HCT116 (cell line): ENCODE measurements around the gene ZNFX1. TPM values are rescaled to one million over a fixed set of nuclear protein-coding genes. Genes with fewer than 3 reads are reported as not detected.

Experiments
- ATAC-seq: fragments of 200-7000 bp; cut with Tn5 transposase; 2 replicates; pipeline ENCODE4 v1.9.1; 2020; ENCODE audit warnings: mild to moderate bottlenecking, moderate library complexity
- BruUV-seq: library from RNA; stranded (reverse); fragments of 400-500 nt; replicated peaks from 2 replicates; lab custom pipeline; 2021; lab: Mats Ljungman, UMichigan
- CTCF ChIA-PET: fragments of 300-600 bp; sonication (Branson Sonifier 250); formaldehyde crosslinking; loops from one replicate; lab custom pipeline; 2021; ENCODE audit warnings: antibody characterized with exemption; lab: Charles Lee
- POLR2A ChIA-PET: fragments of 300-600, 350-600 bp; sonication (Branson Sonifier 250); formaldehyde crosslinking; loops from one replicate; lab custom pipeline; 2021; ENCODE audit warnings: antibody characterized with exemption; lab: Charles Lee
- RAD21 ChIA-PET, 2 experiments: fragments of 300-600 bp; sonication (Branson Sonifier 250); formaldehyde crosslinking; loops; one replicate each; lab custom pipeline; 2023; ENCODE audit warnings: low total read pairs in 2 of 2; ENCODE audit not compliant: uncharacterized antibody in 2 of 2, unreplicated experiment in 2 of 2, low non-redundant PET in 1 of 2; lab: Charles Lee
- DNase-seq: peaks from one replicate; pipeline ENCODE4 v3.0.0-alpha.2; 2010; ENCODE audit warnings: low read depth, low spot score
- H2AFZ ChIP-seq: fragments of 200-600 bp; shearing (Covaris generic), sonication (generic); 2 replicates; pipeline ENCODE4 v1.6.1; 2017; ENCODE audit warnings: low read depth, mixed run types, mixed read lengths, antibody characterized with exemption, low read length; ENCODE audit not compliant: poor library complexity, severe bottlenecking
- H3K27ac ChIP-seq: 2 replicates; pipeline ENCODE4 v1.5.1; 2012; ENCODE audit warnings: low read depth, low read length
- H3K27me3 ChIP-seq: fragments of 200-600 bp; sonication (generic); 2 replicates; pipeline ENCODE4 v1.6.1; 2016; ENCODE audit warnings: mixed run types, low read length, mixed read lengths; ENCODE audit not compliant: insufficient read depth
- H3K36me3 ChIP-seq, 2 experiments: fragments of 200-500 bp in 1 of 2; fragments of 200-600 bp in 1 of 2; sonication (Bioruptor generic) in 1 of 2; sonication (generic) in 1 of 2; 2 replicates each; pipeline versions ENCODE4 v1.5.1 to v1.6.1; 2014 to 2016; ENCODE audit warnings: low read length in 2 of 2, inconsistent platforms in 1 of 2, mixed read lengths in 1 of 2, mixed run types in 1 of 2; ENCODE audit not compliant: insufficient read depth in 2 of 2, control insufficient read depth in 1 of 2
- H3K4me1 ChIP-seq, 2 experiments: fragments of 200-600 bp in 1 of 2; sonication (generic) in 1 of 2; 2 replicates each; pipeline versions ENCODE4 v1.5.1 to v1.6.1; 2012 to 2017; ENCODE audit warnings: low read length in 2 of 2, inconsistent platforms in 1 of 2, mild to moderate bottlenecking in 1 of 2, mixed read lengths in 1 of 2, mixed run types in 1 of 2, moderate library complexity in 1 of 2; ENCODE audit not compliant: insufficient read depth in 2 of 2, control insufficient read depth in 1 of 2
- H3K4me2 ChIP-seq: fragments of 200-600 bp; sonication (generic); 2 replicates; pipeline ENCODE4 v1.6.1; 2017; ENCODE audit warnings: mixed run types, low read length, mixed read lengths
- H3K4me3 ChIP-seq, 2 experiments: fragments of 200-600 bp in 1 of 2; sonication (generic) in 1 of 2; replicated peaks in 1 of 2; 2 replicates each; pipeline ENCODE4 v1.5.1; 2011 to 2016; ENCODE audit warnings: low read length in 2 of 2, control low read depth in 1 of 2, low read depth in 1 of 2, mild to moderate bottlenecking in 1 of 2, mixed read lengths in 1 of 2, mixed run types in 1 of 2
- H3K79me2 ChIP-seq: fragments of 200-600 bp; sonication (generic); 2 replicates; pipeline ENCODE4 v1.6.1; 2017; ENCODE audit warnings: mild to moderate bottlenecking, mixed run types, low read length, moderate library complexity, mixed read lengths; ENCODE audit not compliant: insufficient read depth
- H3K9ac ChIP-seq: fragments of 200-600 bp; sonication (generic); 2 replicates; pipeline ENCODE4 v1.6.1; 2016; ENCODE audit warnings: low read length, mixed read lengths
- H3K9me2 ChIP-seq: fragments of 200-600 bp; sonication (generic), shearing (Covaris generic); 2 replicates; pipeline ENCODE4 v1.6.1; 2017; ENCODE audit warnings: mixed run types, mild to moderate bottlenecking, moderate library complexity; ENCODE audit not compliant: insufficient read depth
- H3K9me3 ChIP-seq, 2 experiments: fragments of 200-500 bp in 1 of 2; fragments of 200-600 bp in 1 of 2; sonication (Bioruptor generic) in 1 of 2; sonication (generic) in 1 of 2; 2 replicates each; pipeline ENCODE4 v1.6.1; 2014 to 2017; ENCODE audit warnings: low read length in 2 of 2, mixed read lengths in 2 of 2, inconsistent platforms in 1 of 2, low read depth in 1 of 2, mild to moderate bottlenecking in 1 of 2, mixed run types in 1 of 2, moderate library complexity in 1 of 2; ENCODE audit not compliant: control insufficient read depth in 1 of 2, insufficient read depth in 1 of 2
- H4K20me1 ChIP-seq: fragments of 200-600 bp; sonication (generic), shearing (Covaris generic); 2 replicates; pipeline ENCODE4 v1.6.1; 2017; ENCODE audit warnings: mixed run types, mild to moderate bottlenecking, moderate library complexity; ENCODE audit not compliant: insufficient read depth
- CEBPB ChIP-seq: IDR thresholded peaks from 2 replicates; pipeline ENCODE4 v1.6.1; 2012; ENCODE audit warnings: low read depth
- EZH2phosphoT487 ChIP-seq: fragments of 200-600 bp; IDR thresholded peaks from 2 replicates; pipeline ENCODE4 v1.6.1; 2018; ENCODE audit warnings: antibody characterized with exemption, borderline replicate concordance
- REST ChIP-seq: IDR thresholded peaks from 2 replicates; pipeline ENCODE4 v1.6.1; 2012; ENCODE audit warnings: low read depth
- ZFX ChIP-seq: fragments of 450-650 bp; IDR thresholded peaks from 2 replicates; pipeline ENCODE4 v1.6.1; 2017
- ZNF274 ChIP-seq: fragments of 200-500 bp; sonication (Bioruptor generic); IDR thresholded peaks from 2 replicates; pipeline ENCODE4 v1.6.1; 2014; ENCODE audit warnings: mild to moderate bottlenecking, low read depth, low read length, inconsistent platforms
- intact Hi-C: fragments of 100-400 bp; cut with micrococcal nuclease; formaldehyde crosslinking; loops from 2 replicates; pipeline ENCODE4 v1.10.0; 2022
- total RNA-seq: library from RNA; stranded (reverse); gene quantifications from one replicate; pipeline ENCODE4 v1.2.1, GENCODE V29; 2021; ENCODE audit not compliant: unreplicated experiment

The ZNFX1 gene
- total RNA-seq, 1 experiment from 2014 or later, result 24.1 TPM

- Histone ChIP-seq H3K36me3 (no peaks in the 10 kb centered on the region), H3K27ac (no peak overlapping the region), H3K4me3 (no peak overlapping the region), H4K20me1 (no peaks in the 10 kb centered on the region), H3K9ac (no peak overlapping the region), H3K79me2 (no peaks in the 10 kb centered on the region), H3K9me2 (no peaks in the 10 kb centered on the region), H3K9me3 (no peaks in the 10 kb centered on the region), H3K4me2 (no peak overlapping the region), H3K27me3 (no peaks in the 10 kb centered on the region), H2AFZ (no peak overlapping the region), H3K4me1 (no peaks in the 10 kb centered on the region)
- POLR2A ChIA-PET, result no interaction called here
- RAD21 ChIA-PET, result no interaction called here
- ATAC-seq (no peak), DNase-seq (no peak)
- CTCF ChIA-PET, result no interaction called here
- TF ChIP-seq ZFX (no peak), EZH2phosphoT487 (no peak), REST (no peak), CEBPB (no peak), ZNF274 (no peak)
- intact Hi-C loops, result no loop called here
- BruUV-seq, result no TSS peak
These were observed 25.3 kb upstream of the ZNFX1 start for GRCh38 chr20:49303065-49303552.
